Fibroblast of pulmonary artery (primary cell): ENCODE measurements around the gene WBP11.

ENCODE experiments used
- DNase-seq: peaks from one replicate; pipeline ENCODE4 v3.0.0-alpha.2; 2010; ENCODE audit warnings: low read depth
- H3K4me3 ChIP-seq: replicated peaks from 2 replicates; pipeline ENCODE4 v1.5.1; 2011; ENCODE audit warnings: low read depth, mild to moderate bottlenecking, control low read depth, low read length, moderate library complexity
- TF ChIP-seq, protein P1 (sequence below): IDR thresholded peaks from 2 replicates; pipeline ENCODE4 v1.5.1; 2011; ENCODE audit warnings: mild to moderate bottlenecking, control low read depth, low read length, inconsistent platforms; ENCODE audit errors: missing control alignments

The WBP11 gene

DNA sequence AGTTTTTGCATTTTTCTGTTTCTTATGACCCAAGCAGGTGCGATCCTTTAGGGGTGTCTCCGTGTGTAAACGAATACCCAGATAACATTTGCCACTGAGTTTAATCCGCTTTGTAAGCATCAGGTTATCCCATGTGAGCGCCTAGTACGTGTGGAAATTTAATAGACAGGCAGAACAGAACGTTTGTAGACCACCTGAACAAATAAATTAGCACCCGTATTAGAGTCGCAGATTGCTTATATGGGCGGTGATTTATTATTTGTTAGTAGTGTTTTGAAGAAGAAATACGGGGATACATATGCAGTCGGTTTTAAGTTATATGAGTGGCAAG lies 517 bp upstream of the WBP11 start:
- TF ChIP-seq, protein P1, sequence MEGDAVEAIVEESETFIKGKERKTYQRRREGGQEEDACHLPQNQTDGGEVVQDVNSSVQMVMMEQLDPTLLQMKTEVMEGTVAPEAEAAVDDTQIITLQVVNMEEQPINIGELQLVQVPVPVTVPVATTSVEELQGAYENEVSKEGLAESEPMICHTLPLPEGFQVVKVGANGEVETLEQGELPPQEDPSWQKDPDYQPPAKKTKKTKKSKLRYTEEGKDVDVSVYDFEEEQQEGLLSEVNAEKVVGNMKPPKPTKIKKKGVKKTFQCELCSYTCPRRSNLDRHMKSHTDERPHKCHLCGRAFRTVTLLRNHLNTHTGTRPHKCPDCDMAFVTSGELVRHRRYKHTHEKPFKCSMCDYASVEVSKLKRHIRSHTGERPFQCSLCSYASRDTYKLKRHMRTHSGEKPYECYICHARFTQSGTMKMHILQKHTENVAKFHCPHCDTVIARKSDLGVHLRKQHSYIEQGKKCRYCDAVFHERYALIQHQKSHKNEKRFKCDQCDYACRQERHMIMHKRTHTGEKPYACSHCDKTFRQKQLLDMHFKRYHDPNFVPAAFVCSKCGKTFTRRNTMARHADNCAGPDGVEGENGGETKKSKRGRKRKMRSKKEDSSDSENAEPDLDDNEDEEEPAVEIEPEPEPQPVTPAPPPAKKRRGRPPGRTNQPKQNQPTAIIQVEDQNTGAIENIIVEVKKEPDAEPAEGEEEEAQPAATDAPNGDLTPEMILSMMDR: no peak
- peak overlapping the region; percentile 93 for H3K4me3 ChIP-seq
- DNase-seq: no peak

GRCh38 chr12:14802721-14803010 lies 612 bp downstream of the WBP11 start:
- DNase-seq: no peak
- TF ChIP-seq, protein P1: no peak
- peak overlapping the region; percentile 93 for H3K4me3 ChIP-seq

DNA sequence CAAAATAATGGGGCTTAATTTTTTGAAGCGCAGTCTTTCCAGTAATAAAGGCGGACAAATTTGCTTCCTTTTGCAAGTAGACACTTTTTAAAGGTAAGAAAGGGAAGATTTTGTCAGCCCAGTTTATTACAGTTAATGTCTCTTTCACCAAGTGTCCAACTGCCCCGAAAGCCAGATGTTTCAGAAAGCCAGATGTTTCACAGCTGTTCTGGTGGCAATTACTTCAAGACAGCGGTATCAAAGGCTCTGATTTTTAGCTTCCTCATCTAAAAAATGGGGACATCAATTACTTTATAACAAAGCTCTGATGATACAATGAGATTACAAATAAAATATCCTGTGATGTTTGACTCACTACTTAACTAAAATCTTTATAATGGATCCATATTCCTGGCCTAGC lies 1.0 kb downstream of the WBP11 start:
- TF ChIP-seq, protein P1: no peak
- peak overlapping the region; percentile 93 for H3K4me3 ChIP-seq
- no peak for DNase-seq

- TF ChIP-seq, protein P1: no peak
- peak; percentile 93 for DNase-seq
- H3K4me3 ChIP-seq: no peak overlapping the region
Observed at GRCh38 chr12:14795028-14795448, 8.2 kb downstream of the WBP11 start.

DNA sequence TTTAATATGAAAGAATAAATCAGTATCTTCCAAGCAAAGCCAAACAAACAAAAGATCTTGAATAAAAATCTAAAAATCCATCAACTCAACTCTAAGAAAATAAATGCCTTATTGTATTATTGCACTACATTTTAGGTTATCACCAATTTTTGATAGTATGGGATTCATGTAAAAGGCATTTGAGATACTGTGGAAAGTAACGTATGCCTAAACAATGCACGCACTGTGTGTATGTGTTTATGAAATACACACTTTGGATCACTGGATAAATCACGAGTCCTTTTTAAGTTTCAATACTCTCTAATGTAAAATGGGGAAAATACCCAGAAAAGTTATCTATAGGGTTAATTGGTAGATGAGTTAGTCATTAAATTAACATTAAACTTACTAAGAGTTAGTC lies 17.7 kb downstream of the WBP11 start:
- TF ChIP-seq, protein P1: no peak
- H3K4me3 ChIP-seq: no peak overlapping the region
- DNase-seq: no peak

DNA sequence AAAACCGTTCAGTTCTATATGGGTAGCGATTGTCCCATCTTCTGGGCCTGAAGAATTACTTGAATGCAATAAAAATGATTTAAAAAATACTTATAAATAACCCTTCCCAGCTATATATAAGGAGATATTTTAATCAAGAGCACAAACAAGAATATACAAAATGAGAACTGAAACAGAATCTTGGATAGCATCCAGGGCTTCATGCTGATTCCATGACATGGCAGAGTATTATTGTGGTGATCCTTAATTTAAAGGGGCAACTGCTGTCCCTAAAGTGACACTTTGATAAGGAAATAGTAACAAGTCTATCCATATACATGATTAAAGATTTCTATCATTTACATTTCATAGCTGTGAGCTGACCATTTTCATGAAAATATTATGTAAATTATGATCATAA lies 18.8 kb downstream of the WBP11 start:
- TF ChIP-seq, protein P1: no peak
- DNase-seq: no peak
- H3K4me3 ChIP-seq: no peak overlapping the region

GRCh38 chr12:14782756-14783155 lies 20.5 kb downstream of the WBP11 start:
- TF ChIP-seq, protein P1: no peak
- DNase-seq: no peak
- H3K4me3 ChIP-seq: no peak overlapping the region
